ENCODE data around the gene MAPK8IP3.

MAPK8IP3 gene

DNA sequence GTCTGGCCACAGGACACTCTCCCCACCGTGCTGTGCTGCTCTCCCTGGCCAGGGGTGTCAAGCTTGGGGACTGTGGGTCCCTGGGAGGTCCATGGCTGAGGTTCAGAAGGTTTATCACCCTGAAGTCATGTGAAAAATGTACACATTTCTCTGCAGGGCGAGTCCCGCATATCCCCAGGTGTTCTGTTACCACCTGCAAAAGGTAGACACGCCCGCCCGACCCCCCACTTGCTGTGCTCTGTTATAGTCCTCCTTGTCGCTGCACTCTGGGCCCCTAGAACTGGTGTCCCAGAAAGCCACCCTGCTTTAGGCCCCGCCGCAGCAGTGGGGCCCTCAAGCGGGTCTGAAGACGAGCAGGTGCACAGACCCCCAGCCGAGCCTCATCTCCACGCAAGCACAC lies 16.1 kb upstream of the MAPK8IP3 start:
- Histone ChIP-seq H3K9ac (ENCODE audit: low read length) (no peak overlapping the region), H3K4me2 (ENCODE audit: low read depth, low read length) (no peak overlapping the region), H3K79me2 (ENCODE audit: low read length) (peaks cover 85% of the 10 kb centered on the region), H3K27ac (ENCODE audit: low read length) (no peak overlapping the region), H3K36me3 (replicated peaks; ENCODE audit: insufficient read depth, low read length) (peaks cover 4% of the 10 kb centered on the region; the same call in 1 of the 2 replicates), H3K9me2 (replicated peaks; ENCODE audit: insufficient read depth, low read length) (no peaks in the 10 kb centered on the region), H3K27me3 (replicated peaks; ENCODE audit: insufficient read depth, low read length) (no peaks in the 10 kb centered on the region), H3K4me3 (ENCODE audit: low read length) (no peak overlapping the region), H2AFZ (ENCODE audit: low read length) (no peak overlapping the region), H3K9me3 (replicated peaks; ENCODE audit: insufficient read depth, low read length) (no peaks in the 10 kb centered on the region), H3F3A (ENCODE audit: insufficient read depth, low read length) (no peaks in the 10 kb centered on the region), H3K4me1 (ENCODE audit: low read length) (no peaks in the 10 kb centered on the region), H4K20me1 (ENCODE audit: insufficient read depth, low read length) (peaks cover 11% of the 10 kb centered on the region)
- no peak for DNase-seq
- TF ChIP-seq, protein P1, sequence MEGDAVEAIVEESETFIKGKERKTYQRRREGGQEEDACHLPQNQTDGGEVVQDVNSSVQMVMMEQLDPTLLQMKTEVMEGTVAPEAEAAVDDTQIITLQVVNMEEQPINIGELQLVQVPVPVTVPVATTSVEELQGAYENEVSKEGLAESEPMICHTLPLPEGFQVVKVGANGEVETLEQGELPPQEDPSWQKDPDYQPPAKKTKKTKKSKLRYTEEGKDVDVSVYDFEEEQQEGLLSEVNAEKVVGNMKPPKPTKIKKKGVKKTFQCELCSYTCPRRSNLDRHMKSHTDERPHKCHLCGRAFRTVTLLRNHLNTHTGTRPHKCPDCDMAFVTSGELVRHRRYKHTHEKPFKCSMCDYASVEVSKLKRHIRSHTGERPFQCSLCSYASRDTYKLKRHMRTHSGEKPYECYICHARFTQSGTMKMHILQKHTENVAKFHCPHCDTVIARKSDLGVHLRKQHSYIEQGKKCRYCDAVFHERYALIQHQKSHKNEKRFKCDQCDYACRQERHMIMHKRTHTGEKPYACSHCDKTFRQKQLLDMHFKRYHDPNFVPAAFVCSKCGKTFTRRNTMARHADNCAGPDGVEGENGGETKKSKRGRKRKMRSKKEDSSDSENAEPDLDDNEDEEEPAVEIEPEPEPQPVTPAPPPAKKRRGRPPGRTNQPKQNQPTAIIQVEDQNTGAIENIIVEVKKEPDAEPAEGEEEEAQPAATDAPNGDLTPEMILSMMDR (IDR thresholded peaks at IDR 0.05; ENCODE audit: low read length) = no peak
- no peak for TF ChIP-seq EZH2phosphoT487 (IDR thresholded peaks at IDR 0.05; ENCODE audit: low read length)
- no peak for TF ChIP-seq EZH2 (optimal IDR thresholded peaks at IDR 0.05; ENCODE audit: low read depth, low read length)

DNA sequence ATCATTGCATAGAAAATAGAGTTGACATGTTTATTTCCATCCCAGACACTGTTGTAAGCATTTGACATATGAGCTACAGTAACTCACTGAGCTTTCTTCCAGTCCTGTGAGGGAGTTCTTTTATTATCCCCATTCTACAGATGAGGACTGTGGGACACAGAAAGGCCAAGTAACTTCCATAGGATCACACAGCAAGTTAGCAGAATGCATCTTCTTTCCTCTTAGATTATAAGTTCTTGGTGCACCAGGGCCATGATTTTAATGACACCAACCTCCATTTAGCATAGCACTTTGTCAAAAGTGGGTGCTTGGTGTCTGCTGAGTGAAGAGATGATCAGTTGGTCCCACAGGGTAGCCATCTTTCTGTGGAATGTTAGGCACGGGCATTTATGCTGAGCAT lies 15.2 kb upstream of the MAPK8IP3 start:
- no peak overlapping the region for H3K9ac ChIP-seq (ENCODE audit: low read length)
- no peaks in the 10 kb centered on the region for H3K9me3 ChIP-seq (replicated peaks; ENCODE audit: insufficient read depth, low read length)
- H3K27ac ChIP-seq (ENCODE audit: low read length) = no peak overlapping the region
- no peak for TF ChIP-seq EZH2 (optimal IDR thresholded peaks at IDR 0.05; ENCODE audit: low read depth, low read length)
- no peak for TF ChIP-seq EZH2phosphoT487 (IDR thresholded peaks at IDR 0.05; ENCODE audit: low read length)
- H2AFZ ChIP-seq (ENCODE audit: low read length) = no peak overlapping the region
- no peaks in the 10 kb centered on the region for H3F3A ChIP-seq (ENCODE audit: insufficient read depth, low read length)
- DNase-seq = no peak
- H3K4me1 ChIP-seq (ENCODE audit: low read length) = no peaks in the 10 kb centered on the region
- no peaks in the 10 kb centered on the region for H3K9me2 ChIP-seq (replicated peaks; ENCODE audit: insufficient read depth, low read length)
- H3K79me2 ChIP-seq (ENCODE audit: low read length) = peaks cover 76% of the 10 kb centered on the region
- no peak overlapping the region for H3K4me3 ChIP-seq (ENCODE audit: low read length)
- peaks cover 11% of the 10 kb centered on the region for H4K20me1 ChIP-seq (ENCODE audit: insufficient read depth, low read length)
- H3K27me3 ChIP-seq (replicated peaks; ENCODE audit: insufficient read depth, low read length) = no peaks in the 10 kb centered on the region
- H3K4me2 ChIP-seq (ENCODE audit: low read depth, low read length) = no peak overlapping the region
- H3K36me3 ChIP-seq (replicated peaks; ENCODE audit: insufficient read depth, low read length) = peaks cover 4% of the 10 kb centered on the region; the same call in 1 of the 2 replicates

DNA sequence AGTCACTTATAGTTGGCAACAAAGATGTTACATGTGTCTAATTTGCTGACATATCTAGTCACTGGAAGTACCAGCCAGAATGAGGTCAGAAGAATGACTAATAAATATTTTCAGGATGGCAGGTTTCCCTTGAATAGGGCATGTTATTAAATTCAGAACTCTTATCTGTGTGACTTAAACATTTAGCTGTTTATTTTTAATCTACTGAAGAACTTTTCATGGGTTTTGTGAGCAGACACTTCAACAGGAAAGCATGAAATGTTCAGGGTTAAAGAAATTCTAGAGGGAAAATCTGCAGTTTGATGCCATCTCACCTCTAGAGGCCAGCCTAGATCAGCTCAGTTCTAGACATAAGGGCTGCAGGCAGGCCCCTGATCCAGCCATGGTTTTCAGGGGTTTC lies 14.7 kb upstream of the MAPK8IP3 start:
- peaks cover 4% of the 10 kb centered on the region; the same call in 1 of the 2 replicates for H3K36me3 ChIP-seq (replicated peaks; ENCODE audit: insufficient read depth, low read length)
- no peak for DNase-seq
- peaks cover 74% of the 10 kb centered on the region for H3K79me2 ChIP-seq (ENCODE audit: low read length)
- no peaks in the 10 kb centered on the region for H3K9me2 ChIP-seq (replicated peaks; ENCODE audit: insufficient read depth, low read length)
- H3K27me3 ChIP-seq (replicated peaks; ENCODE audit: insufficient read depth, low read length) = no peaks in the 10 kb centered on the region
- H2AFZ ChIP-seq (ENCODE audit: low read length) = no peak overlapping the region
- no peak overlapping the region for H3K4me3 ChIP-seq (ENCODE audit: low read length)
- no peak overlapping the region for H3K27ac ChIP-seq (ENCODE audit: low read length)
- H3F3A ChIP-seq (ENCODE audit: insufficient read depth, low read length) = no peaks in the 10 kb centered on the region
- no peak overlapping the region for H3K9ac ChIP-seq (ENCODE audit: low read length)
- no peak overlapping the region for H3K4me2 ChIP-seq (ENCODE audit: low read depth, low read length)
- H4K20me1 ChIP-seq (ENCODE audit: insufficient read depth, low read length) = peaks cover 11% of the 10 kb centered on the region
- TF ChIP-seq, protein P1 (IDR thresholded peaks at IDR 0.05; ENCODE audit: low read length) = no peak
- TF ChIP-seq EZH2phosphoT487 (IDR thresholded peaks at IDR 0.05; ENCODE audit: low read length) (no peak), EZH2 (optimal IDR thresholded peaks at IDR 0.05; ENCODE audit: low read depth, low read length) (no peak)
- no peaks in the 10 kb centered on the region for H3K9me3 ChIP-seq (replicated peaks; ENCODE audit: insufficient read depth, low read length)
- no peaks in the 10 kb centered on the region for H3K4me1 ChIP-seq (ENCODE audit: low read length)

DNA sequence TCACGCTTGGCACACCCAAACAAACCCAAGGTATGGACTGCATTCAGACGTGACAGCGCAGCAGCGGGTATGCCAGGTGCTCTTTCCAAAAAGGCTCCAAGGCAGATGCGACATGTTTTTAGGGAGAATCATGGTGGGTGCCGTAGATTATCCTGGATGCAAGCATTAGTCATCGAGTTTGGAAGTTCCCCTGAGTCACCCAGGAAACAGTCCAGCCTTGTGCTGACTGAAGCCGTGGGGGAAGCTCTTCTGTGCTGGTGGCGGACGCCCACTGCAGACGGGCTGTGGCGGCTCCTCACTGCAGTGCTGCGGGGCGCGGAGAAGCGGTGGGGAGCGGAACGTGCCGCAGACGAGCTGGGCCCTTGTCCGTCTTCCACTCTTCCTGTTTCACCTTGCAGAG lies 14.0 kb upstream of the MAPK8IP3 start:
- no peak overlapping the region for H2AFZ ChIP-seq (ENCODE audit: low read length)
- peaks cover 11% of the 10 kb centered on the region for H4K20me1 ChIP-seq (ENCODE audit: insufficient read depth, low read length)
- H3K9me3 ChIP-seq (replicated peaks; ENCODE audit: insufficient read depth, low read length) = no peaks in the 10 kb centered on the region
- no peak overlapping the region for H3K4me2 ChIP-seq (ENCODE audit: low read depth, low read length)
- no peak overlapping the region for H3K27ac ChIP-seq (ENCODE audit: low read length)
- no peak overlapping the region for H3K9ac ChIP-seq (ENCODE audit: low read length)
- peaks cover 69% of the 10 kb centered on the region for H3K79me2 ChIP-seq (ENCODE audit: low read length)
- TF ChIP-seq, protein P1 (IDR thresholded peaks at IDR 0.05; ENCODE audit: low read length) = no peak
- TF ChIP-seq EZH2phosphoT487 (IDR thresholded peaks at IDR 0.05; ENCODE audit: low read length) (no peak), EZH2 (optimal IDR thresholded peaks at IDR 0.05; ENCODE audit: low read depth, low read length) (no peak)
- no peaks in the 10 kb centered on the region for H3K4me1 ChIP-seq (ENCODE audit: low read length)
- no peaks in the 10 kb centered on the region for H3K9me2 ChIP-seq (replicated peaks; ENCODE audit: insufficient read depth, low read length)
- H3K36me3 ChIP-seq (replicated peaks; ENCODE audit: insufficient read depth, low read length) = peaks cover 4% of the 10 kb centered on the region; the same call in 1 of the 2 replicates
- no peak overlapping the region for H3K4me3 ChIP-seq (ENCODE audit: low read length)
- no peak for DNase-seq
- no peaks in the 10 kb centered on the region for H3F3A ChIP-seq (ENCODE audit: insufficient read depth, low read length)
- H3K27me3 ChIP-seq (replicated peaks; ENCODE audit: insufficient read depth, low read length) = no peaks in the 10 kb centered on the region
